RWPE1 (cell line): ENCODE measurements around the gene SDF4.

Experiments
- CTCF ChIA-PET: fragments of 350-600 bp; sonication (Branson Sonifier 250); formaldehyde crosslinking; extraction: SDS; loops from one replicate; lab custom pipeline; 2021; lab: Yijun Ruan, JAX
- POLR2A ChIA-PET: fragments of 400-600 bp; formaldehyde crosslinking; extraction: SDS; loops from one replicate; lab custom pipeline; 2020; ENCODE audit warnings: antibody characterized with exemption; ENCODE audit not compliant: low non-redundant PET; lab: Yijun Ruan, JAX
- DNase-seq: peaks from one replicate; pipeline ENCODE4 v3.0.0; 2012; ENCODE audit warnings: low spot score
- H3K27ac ChIP-seq: fragments of 450-650 bp; 2 replicates; pipeline ENCODE4 v1.5.1; 2017
- CTCF ChIP-seq: fragments of 450-650 bp; conservative IDR thresholded peaks from 2 replicates; pipeline ENCODE4 v1.5.1; 2017; ENCODE audit warnings: low read depth, mild to moderate bottlenecking

Gene SDF4

GRCh38 chr1:1217621-1218523 is 13.9 kb downstream of the SDF4 start:
- POLR2A ChIA-PET, result no interaction called here
- DNase-seq, result peak; percentile 91
- CTCF ChIA-PET, result interaction anchor here (0.6 kb wide), 1 partner anchor 58 kb away, joined by 3 read pairs; no protein-coding TSS in a partner anchor
- TF ChIP-seq CTCF, result no peak
- H3K27ac ChIP-seq, result peak overlapping the region; percentile 75

DNA sequence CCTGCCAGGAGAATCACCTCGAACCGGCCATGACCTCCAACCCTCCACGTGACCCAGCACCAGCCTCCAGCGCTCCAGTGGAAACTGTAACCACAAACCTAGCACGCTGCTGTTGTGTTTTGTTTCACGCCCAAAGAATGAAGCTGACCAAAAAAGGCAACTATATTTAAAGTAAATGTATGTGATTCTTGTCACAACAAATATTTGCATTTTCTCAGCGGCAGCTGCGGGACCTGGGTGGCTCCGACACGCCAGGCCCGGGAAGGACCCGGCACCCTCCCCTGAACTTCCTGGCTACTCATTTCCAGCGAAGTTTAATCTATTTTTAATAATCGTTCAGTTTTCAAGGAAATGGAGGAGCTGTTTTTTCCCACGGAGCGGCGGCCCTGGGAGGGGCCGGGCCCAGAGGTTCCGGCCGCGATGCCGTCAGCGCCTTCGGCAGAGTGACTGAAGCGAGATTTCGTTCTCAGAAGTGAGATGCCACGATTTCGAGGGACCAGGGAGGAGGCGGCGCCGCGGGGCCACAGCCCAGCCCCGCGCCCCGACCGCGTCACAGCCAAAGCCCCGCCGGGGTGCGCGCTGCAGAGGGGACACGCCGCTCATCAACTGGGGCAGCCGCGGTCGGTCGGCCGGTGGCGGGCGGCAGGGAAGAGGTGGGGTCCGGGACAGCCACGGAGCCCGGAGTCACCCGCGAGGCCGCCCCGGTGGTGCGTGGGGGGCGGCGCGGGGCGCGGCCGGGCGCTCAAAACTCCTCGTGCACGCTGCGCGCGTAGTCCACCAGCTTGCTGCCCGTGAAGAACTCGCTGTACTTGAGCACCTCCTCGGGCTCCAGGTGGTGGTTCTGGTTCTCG is 14.8 kb downstream of the SDF4 start:
- H3K27ac ChIP-seq, result peak overlapping the region; percentile 75
- no peak for DNase-seq
- ChIA-PET POLR2A (no interaction called here), CTCF (interaction anchor here (0.6 kb wide), 1 partner anchor 57 kb away, joined by 3 read pairs; no protein-coding TSS in a partner anchor)
- no peak for TF ChIP-seq CTCF

- ChIA-PET CTCF (interaction anchor here (0.6 to 1.4 kb wide), 2 partner anchors 15 to 231 kb away, joined by 3 to 4 read pairs; no protein-coding TSS in a partner anchor), POLR2A (no interaction called here)
- H3K27ac ChIP-seq, result peak overlapping the region; percentile 75
- no peak for DNase-seq
- no peak for TF ChIP-seq CTCF
Observed at GRCh38 chr1:1215881-1216605, 15.8 kb downstream of the SDF4 start.

DNA sequence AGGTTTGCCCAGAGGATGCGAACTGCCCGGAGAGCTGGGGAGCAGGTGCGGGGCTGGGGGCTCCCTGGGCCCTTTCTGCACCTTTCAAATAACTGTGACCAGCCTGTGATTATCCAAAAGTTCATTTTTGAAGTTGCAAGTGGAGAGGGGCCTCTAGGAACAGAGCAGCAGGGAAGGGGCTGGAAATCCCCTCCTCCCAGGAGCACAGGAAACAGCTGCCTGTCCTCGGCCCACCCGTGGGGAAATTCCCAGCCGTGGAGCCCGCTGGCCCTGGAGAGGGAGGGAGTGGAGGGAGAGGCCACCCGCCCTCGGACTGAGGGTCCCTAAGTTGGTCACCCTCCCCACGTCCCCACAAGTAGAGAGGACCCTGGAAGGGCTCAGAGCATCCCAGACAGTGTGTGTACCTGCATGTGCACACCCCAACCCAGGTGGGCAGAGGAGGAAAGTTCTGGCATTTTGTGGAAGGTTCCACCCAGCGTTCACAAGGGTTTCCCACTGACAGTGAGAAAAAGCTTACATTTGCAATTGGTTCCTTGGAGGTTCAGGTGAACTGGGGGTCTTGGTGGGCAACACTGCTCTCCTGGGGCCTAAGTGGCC is 16.6 kb downstream of the SDF4 start:
- ChIA-PET CTCF (interaction anchor here (0.5 to 1.4 kb wide), 3 partner anchors 16 to 230 kb away, joined by 3 to 4 read pairs (median 3); no protein-coding TSS in a partner anchor), POLR2A (no interaction called here)
- H3K27ac ChIP-seq, result peak overlapping the region; percentile 75
- TF ChIP-seq CTCF, result no peak
- no peak for DNase-seq

DNA sequence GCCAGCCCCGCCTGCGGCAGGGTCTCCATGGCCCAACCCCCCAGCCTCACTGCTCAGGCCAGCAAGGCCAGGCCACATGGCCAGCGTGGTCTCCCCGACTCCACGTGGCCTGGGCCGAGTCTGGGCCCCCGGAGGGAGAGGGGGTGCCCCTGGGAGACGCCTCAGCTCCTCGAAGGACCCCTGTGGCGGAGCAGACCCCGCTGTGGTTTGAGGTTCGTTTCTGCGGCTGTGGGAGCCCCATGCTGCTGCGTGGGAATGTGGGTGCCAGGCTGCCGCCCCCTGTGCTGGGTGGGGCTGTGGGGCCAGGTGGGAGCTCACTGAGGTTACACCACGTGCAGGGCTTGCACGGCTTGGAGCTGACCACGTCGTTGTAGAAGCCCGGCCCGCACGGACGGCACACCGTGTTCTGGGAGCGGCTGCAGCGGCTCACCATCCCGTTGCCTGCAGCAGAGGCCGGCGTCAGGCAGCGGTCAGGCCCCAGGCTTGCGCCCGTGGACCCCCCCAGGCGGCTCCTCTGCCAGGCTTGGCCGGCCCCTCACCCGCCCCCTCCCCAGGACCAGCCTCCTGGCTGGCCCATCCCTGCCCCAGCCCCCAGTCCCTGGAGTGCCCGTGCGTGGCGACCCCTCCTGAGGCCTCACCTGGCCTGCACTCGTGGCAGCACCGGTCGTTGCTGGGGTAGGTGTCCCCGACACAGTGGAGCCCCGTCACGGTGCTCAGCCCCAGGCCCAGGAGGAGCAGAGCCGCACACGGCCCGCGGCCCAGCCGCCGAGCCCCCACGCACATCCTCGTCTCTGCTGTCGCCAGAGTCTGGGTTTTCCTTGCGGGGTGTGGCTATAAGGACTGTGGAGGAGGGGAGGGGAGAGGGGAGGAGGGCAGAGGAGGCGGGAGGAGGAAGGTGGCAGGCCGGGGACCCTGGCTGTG is 18.2 kb downstream of the SDF4 start, which contains the start of gene TNFRSF4:
TSS of gene TNFRSF4 (minus strand) at position 809 of the 921 bp plus-strand sequence. CDS start at position 783, 26 bp downstream.
- H3K27ac ChIP-seq, result peak within 1 kb of the TSS; percentile 75
- no peak for DNase-seq
- no peak for TF ChIP-seq CTCF
- ChIA-PET CTCF (no interaction called here), POLR2A (no interaction called here)
